ENCODE results near the gene FXYD5.

- no peak for TF ChIP-seq CTCF (IDR thresholded peaks at IDR 0.05)
- no peak for TF ChIP-seq POLR2A (IDR thresholded peaks at IDR 0.05)
- no peak for TF ChIP-seq EP300 (IDR thresholded peaks at IDR 0.05)
- no peak for TF ChIP-seq POLR2AphosphoS5 (IDR thresholded peaks at IDR 0.05)
Measured at GRCh38 chr19:35164418-35164817, 9.9 kb downstream of the FXYD5 start.

Measured in stomach (tissue), 4 donors.